Ishikawa (cell line): ENCODE results near the gene COL23A1.

Source experiments
- CEBPB ChIP-seq: IDR thresholded peaks from 2 replicates; pipeline ENCODE4 v1.6.1; 2012
- CREB1 ChIP-seq: IDR thresholded peaks from 2 replicates; pipeline ENCODE4 v1.6.1; 2012; ENCODE audit warnings: low read depth
- EGR1 ChIP-seq: IDR thresholded peaks from 2 replicates; pipeline ENCODE4 v1.6.1; 2012
- EP300 ChIP-seq: IDR thresholded peaks from 2 replicates; pipeline ENCODE4 v1.6.1; 2012; ENCODE audit warnings: borderline replicate concordance
- FOXM1 ChIP-seq: IDR thresholded peaks from 2 replicates; pipeline ENCODE4 v1.6.1; 2012; ENCODE audit warnings: low read depth, borderline replicate concordance
- MAX ChIP-seq: IDR thresholded peaks from 2 replicates; pipeline ENCODE4 v1.6.1; 2012
- NFIC ChIP-seq: IDR thresholded peaks from 2 replicates; pipeline ENCODE4 v1.6.1; 2012
- RAD21 ChIP-seq: IDR thresholded peaks from 2 replicates; pipeline ENCODE4 v1.6.1; 2012; ENCODE audit warnings: low read depth
- REST ChIP-seq: IDR thresholded peaks from 2 replicates; pipeline ENCODE4 v1.6.1; 2012; ENCODE audit warnings: low read depth, mild to moderate bottlenecking
- TAF1 ChIP-seq: IDR thresholded peaks from 2 replicates; pipeline ENCODE4 v1.6.1; 2012; ENCODE audit warnings: low read depth, mild to moderate bottlenecking
- TCF12 ChIP-seq: IDR thresholded peaks from 2 replicates; pipeline ENCODE4 v1.6.1; 2012; ENCODE audit warnings: low read depth
- TEAD4 ChIP-seq: IDR thresholded peaks from 2 replicates; pipeline ENCODE4 v1.6.1; 2012
- USF1 ChIP-seq: IDR thresholded peaks from 2 replicates; pipeline ENCODE4 v1.6.1; 2012
- YY1 ChIP-seq: IDR thresholded peaks from 2 replicates; pipeline ENCODE4 v1.6.1; 2012; ENCODE audit warnings: low read depth
- ZBTB7A ChIP-seq: IDR thresholded peaks from 2 replicates; pipeline ENCODE4 v1.6.1; 2012; ENCODE audit warnings: low read depth

The COL23A1 gene

GRCh38 chr5:178381921-178382695 is 208.1 kb downstream of the COL23A1 start:
- TF ChIP-seq EGR1 (no peak), FOXM1 (no peak), NFIC (no peak), EP300 (no peak), TAF1 (no peak), MAX (no peak), TCF12 (no peak), CREB1 (no peak), USF1 (no peak), TEAD4 (no peak), RAD21 (no peak), REST (no peak)

- TF ChIP-seq EGR1 = no peak
- no peak for TF ChIP-seq USF1
Observed at GRCh38 chr5:178381206-178381605, 209.0 kb downstream of the COL23A1 start.

GRCh38 chr5:178380541-178381074 is 209.6 kb downstream of the COL23A1 start:
- no peak for TF ChIP-seq FOXM1
- TF ChIP-seq TAF1 = no peak
- no peak for TF ChIP-seq RAD21
- TF ChIP-seq YY1 = no peak
- TF ChIP-seq USF1 = no peak

GRCh38 chr5:178380086-178380485 is 210.1 kb downstream of the COL23A1 start:
- TF ChIP-seq CREB1 (no peak), USF1 (no peak), TEAD4 (no peak), CEBPB (no peak), TAF1 (no peak), MAX (no peak), FOXM1 (no peak), EP300 (no peak), REST (no peak), ZBTB7A (no peak), RAD21 (no peak), NFIC (no peak), EGR1 (no peak)
